ENCODE results near the gene ASB5.
"Not testable (repeated sequence)": the region's sequence is repeated elsewhere in the genome, so short reads cannot be mapped to it uniquely, and the experiment has no call there.

Gene ASB5

GRCh38 chr4:176306837-176307665 is 38.0 kb upstream of the ASB5 start:
- TF ChIP-seq, protein P1, sequence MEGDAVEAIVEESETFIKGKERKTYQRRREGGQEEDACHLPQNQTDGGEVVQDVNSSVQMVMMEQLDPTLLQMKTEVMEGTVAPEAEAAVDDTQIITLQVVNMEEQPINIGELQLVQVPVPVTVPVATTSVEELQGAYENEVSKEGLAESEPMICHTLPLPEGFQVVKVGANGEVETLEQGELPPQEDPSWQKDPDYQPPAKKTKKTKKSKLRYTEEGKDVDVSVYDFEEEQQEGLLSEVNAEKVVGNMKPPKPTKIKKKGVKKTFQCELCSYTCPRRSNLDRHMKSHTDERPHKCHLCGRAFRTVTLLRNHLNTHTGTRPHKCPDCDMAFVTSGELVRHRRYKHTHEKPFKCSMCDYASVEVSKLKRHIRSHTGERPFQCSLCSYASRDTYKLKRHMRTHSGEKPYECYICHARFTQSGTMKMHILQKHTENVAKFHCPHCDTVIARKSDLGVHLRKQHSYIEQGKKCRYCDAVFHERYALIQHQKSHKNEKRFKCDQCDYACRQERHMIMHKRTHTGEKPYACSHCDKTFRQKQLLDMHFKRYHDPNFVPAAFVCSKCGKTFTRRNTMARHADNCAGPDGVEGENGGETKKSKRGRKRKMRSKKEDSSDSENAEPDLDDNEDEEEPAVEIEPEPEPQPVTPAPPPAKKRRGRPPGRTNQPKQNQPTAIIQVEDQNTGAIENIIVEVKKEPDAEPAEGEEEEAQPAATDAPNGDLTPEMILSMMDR (conservative IDR thresholded peaks at IDR 0.05; ENCODE audit: control insufficient read depth, insufficient read depth, low read depth, low read length) = no peak
- no peak for DNase-seq (ENCODE audit: low read depth)
- H3K4me3 ChIP-seq (ENCODE audit: control insufficient read depth, low read depth, low read length) = no peak overlapping the region

- DNase-seq (ENCODE audit: low read depth) = no peak
- TF ChIP-seq, protein P1 (conservative IDR thresholded peaks at IDR 0.05; ENCODE audit: control insufficient read depth, insufficient read depth, low read depth, low read length) = no peak
- H3K4me3 ChIP-seq (ENCODE audit: control insufficient read depth, low read depth, low read length) = no peak overlapping the region
These were observed 34.9 kb upstream of the ASB5 start for GRCh38 chr4:176303938-176304337.

- TF ChIP-seq, protein P1 (conservative IDR thresholded peaks at IDR 0.05; ENCODE audit: control insufficient read depth, insufficient read depth, low read depth, low read length) = no peak
- no peak overlapping the region for H3K4me3 ChIP-seq (ENCODE audit: control insufficient read depth, low read depth, low read length)
- DNase-seq (ENCODE audit: low read depth) = peak; percentile 84
These were observed 33.6 kb upstream of the ASB5 start for GRCh38 chr4:176302283-176303275.

- DNase-seq (ENCODE audit: low read depth) = no peak
- H3K4me3 ChIP-seq (ENCODE audit: control insufficient read depth, low read depth, low read length) = no peak overlapping the region
- TF ChIP-seq, protein P1 (conservative IDR thresholded peaks at IDR 0.05; ENCODE audit: control insufficient read depth, insufficient read depth, low read depth, low read length) = no peak
These were observed 31.5 kb upstream of the ASB5 start for GRCh38 chr4:176300565-176300964.

- TF ChIP-seq, protein P1 (conservative IDR thresholded peaks at IDR 0.05; ENCODE audit: control insufficient read depth, insufficient read depth, low read depth, low read length) = no peak
- no peak for DNase-seq (ENCODE audit: low read depth)
- H3K4me3 ChIP-seq (ENCODE audit: control insufficient read depth, low read depth, low read length) = no peak overlapping the region
These were observed 31.0 kb upstream of the ASB5 start for GRCh38 chr4:176300036-176300435.

GRCh38 chr4:176298664-176299063 is 29.6 kb upstream of the ASB5 start:
- TF ChIP-seq, protein P1 (conservative IDR thresholded peaks at IDR 0.05; ENCODE audit: control insufficient read depth, insufficient read depth, low read depth, low read length) = no peak
- DNase-seq (ENCODE audit: low read depth) = no peak

GRCh38 chr4:176295907-176296306 is 26.9 kb upstream of the ASB5 start:
- not testable (repeated sequence) for DNase-seq (ENCODE audit: low read depth); H3K4me3 ChIP-seq (ENCODE audit: control insufficient read depth, low read depth, low read length)

More at GRCh38 chr4:176298664-176299063, 29.6 kb upstream of the ASB5 start:
- no peak overlapping the region for H3K4me3 ChIP-seq (ENCODE audit: control insufficient read depth, low read depth, low read length)

Measured in fibroblast of mammary gland (primary cell).